GM23248 (cell line): ENCODE measurements around the gene FKBP9. TPM values are rescaled to one million over a fixed set of nuclear protein-coding genes. Genes with fewer than 3 reads are reported as not detected.

Source experiments
- DNase-seq: peaks from one replicate; pipeline ENCODE4 v3.0.0-alpha.2; 2015
- H2AFZ ChIP-seq: fragments of 200-600 bp; sonication (generic); 2 replicates; pipeline ENCODE4 v1.6.1; 2016; ENCODE audit warnings: antibody characterized with exemption
- H3F3A ChIP-seq: fragments of 200-600 bp; sonication (generic); 2 replicates; pipeline ENCODE4 v1.6.1; 2016; ENCODE audit warnings: mild to moderate bottlenecking, antibody characterized with exemption, mixed run types; ENCODE audit not compliant: insufficient read depth
- H3K27ac ChIP-seq: fragments of 200-600 bp; sonication (generic); 2 replicates; pipeline ENCODE4 v1.5.1; 2016; ENCODE audit warnings: mild to moderate bottlenecking
- H3K27me3 ChIP-seq: fragments of 200-600 bp; sonication (generic); replicated peaks from 2 replicates; pipeline ENCODE4 v1.6.1; 2016; ENCODE audit warnings: mild to moderate bottlenecking; ENCODE audit not compliant: insufficient read depth
- H3K36me3 ChIP-seq: fragments of 200-600 bp; sonication (generic); 2 replicates; pipeline ENCODE4 v1.6.1; 2016; ENCODE audit warnings: low read depth, mild to moderate bottlenecking
- H3K4me1 ChIP-seq: fragments of 200-600 bp; sonication (generic); 2 replicates; pipeline ENCODE4 v1.6.1; 2016; ENCODE audit warnings: mild to moderate bottlenecking; ENCODE audit not compliant: insufficient read depth
- H3K4me2 ChIP-seq: fragments of 200-600 bp; sonication (generic); one replicate; pipeline ENCODE4 v1.6.1; 2016; ENCODE audit warnings: mild to moderate bottlenecking; ENCODE audit not compliant: unreplicated experiment
- H3K4me3 ChIP-seq: fragments of 200-600 bp; sonication (generic); 2 replicates; pipeline ENCODE4 v1.5.1; 2016; ENCODE audit warnings: mild to moderate bottlenecking
- H3K79me2 ChIP-seq: fragments of 200-600 bp; sonication (generic); 2 replicates; pipeline ENCODE4 v1.6.1; 2016; ENCODE audit warnings: mild to moderate bottlenecking; ENCODE audit not compliant: insufficient read depth
- H3K9ac ChIP-seq: fragments of 200-600 bp; sonication (generic); 2 replicates; pipeline ENCODE4 v1.6.1; 2016; ENCODE audit warnings: mild to moderate bottlenecking
- H3K9me2 ChIP-seq: fragments of 200-600 bp; sonication (generic); 2 replicates; pipeline ENCODE4 v1.6.1; 2016; ENCODE audit warnings: mixed run types, mild to moderate bottlenecking, moderate library complexity; ENCODE audit not compliant: insufficient read depth
- H3K9me3 ChIP-seq: fragments of 200-600 bp; sonication (generic); one replicate; pipeline ENCODE4 v1.6.1; 2017; ENCODE audit warnings: low read depth
- H4K20me1 ChIP-seq: fragments of 200-600 bp; sonication (generic); 2 replicates; pipeline ENCODE4 v1.6.0; 2016; ENCODE audit not compliant: insufficient read depth
- EZH2 ChIP-seq: fragments of 200-600 bp; sonication (generic); IDR thresholded peaks from 2 replicates; pipeline ENCODE4 v1.6.1; 2018; ENCODE audit warnings: antibody characterized with exemption, mild to moderate bottlenecking; ENCODE audit not compliant: insufficient read depth, poor library complexity, severe bottlenecking
- EZH2phosphoT487 ChIP-seq: fragments of 200-600 bp; sonication (generic); IDR thresholded peaks from 2 replicates; pipeline ENCODE4 v1.6.1; 2018; ENCODE audit warnings: antibody characterized with exemption, moderate library complexity, mild to moderate bottlenecking, low read depth; ENCODE audit not compliant: insufficient read depth
- WGBS, 2 experiments: methylation state at CpG; one replicate each; pipeline ENCODE4 v1.1.6; 2015 to 2017; ENCODE audit warnings: low lambda C conversion rate in 2 of 2, low coverage in 1 of 2; ENCODE audit errors: missing lambda C conversion rate in 2 of 2; 5-methylcytosine and 5-hydroxymethylcytosine counted together
- in situ Hi-C: fragments of 300-500 bp; cut with MboI; formaldehyde crosslinking; loops from 2 replicates; pipeline ENCODE4 v1.15.0; 2020
- polyA plus RNA-seq: library from polyadenylated mRNA; unstranded; fragments of >200 nt; fragmentation: Nextera tagmentation; extraction: Ambion mirVana; gene quantifications from 2 replicates; pipeline ENCODE4 v1.2.1, GENCODE V29; 2016
- total RNA-seq: library from RNA; depleted of rRNA; stranded (reverse); fragments of >200 nt; shearing (Covaris generic); gene quantifications from 2 replicates; pipeline ENCODE4 v1.2.3, GENCODE V29; 2014

Gene FKBP9
- total and polyA plus RNA-seq, 2 experiments from 2014 or later = 350 to 556 TPM

- in situ Hi-C loops = no loop called here
- Histone ChIP-seq H3K9ac (peak overlapping the region; percentile 88), H3K79me2 (peaks cover 40% of the 10 kb centered on the region)
Measured at GRCh38 chr7:32943252-32944030, 13.8 kb upstream of the FKBP9 start.

DNA sequence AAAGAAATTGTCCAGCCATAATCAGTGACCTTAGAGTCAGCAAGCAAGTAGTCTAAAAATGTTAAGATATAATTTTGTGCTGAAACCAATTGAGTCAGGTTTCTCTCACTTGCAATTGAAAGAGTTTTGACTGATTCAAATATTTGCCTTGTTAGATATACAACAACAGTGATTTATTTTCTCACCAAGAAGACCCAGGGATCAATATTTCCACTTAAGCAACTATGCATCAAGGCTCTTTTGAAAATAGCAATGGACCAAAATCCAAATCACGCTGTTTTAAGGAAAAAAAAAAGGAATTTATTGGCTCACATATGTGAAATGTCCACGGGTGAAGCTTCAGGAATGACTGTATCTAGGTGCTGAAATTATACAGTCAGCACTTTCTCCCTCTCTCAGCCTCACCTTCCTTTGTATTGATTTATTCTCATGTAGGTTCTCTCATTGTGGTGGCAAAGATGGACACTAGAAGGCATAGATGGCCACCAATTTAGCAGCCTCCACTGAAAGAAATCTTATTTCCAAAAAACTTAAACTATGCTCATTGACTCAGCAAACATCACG lies 9.7 kb upstream of the FKBP9 start:
- no peaks in the 10 kb centered on the region for H3K27me3 ChIP-seq
- no peak for DNase-seq
- peaks cover 6% of the 10 kb centered on the region; the same call in 1 of the 2 replicates for H3F3A ChIP-seq
- no peaks in the 10 kb centered on the region for H3K4me1 ChIP-seq
- no peak overlapping the region for H3K4me2 ChIP-seq
- H3K79me2 ChIP-seq = no peaks in the 10 kb centered on the region
- no peaks in the 10 kb centered on the region for H3K9me2 ChIP-seq
- no peak overlapping the region for H3K9ac ChIP-seq
- H3K27ac ChIP-seq = no peak overlapping the region
- TF ChIP-seq EZH2 (no peak), EZH2phosphoT487 (no peak)
- no peaks in the 10 kb centered on the region for H3K36me3 ChIP-seq
- H3K9me3 ChIP-seq = no peaks in the 10 kb centered on the region
- H3K4me3 ChIP-seq = no peak overlapping the region
- in situ Hi-C loops = no loop called here
- no peak overlapping the region for H2AFZ ChIP-seq
- 72 to 73% methylated on average over 3 of the region's 3 CpGs for WGBS, 2 experiments
- H4K20me1 ChIP-seq = no peaks in the 10 kb centered on the region

More at GRCh38 chr7:32943252-32944030, 13.8 kb upstream of the FKBP9 start:
- TF ChIP-seq EZH2phosphoT487 (no peak), EZH2 (no peak)
- Histone ChIP-seq H3K4me3 (peak overlapping the region; percentile 92), H3F3A (peaks cover 22% of the 10 kb centered on the region), H3K4me2 (peak overlapping the region; percentile 97), H3K27me3 (no peaks in the 10 kb centered on the region), H3K9me3 (no peaks in the 10 kb centered on the region), H3K9me2 (no peaks in the 10 kb centered on the region), H2AFZ (peak overlapping the region; percentile 57; the same call in 1 of the 2 replicates), H3K36me3 (no peaks in the 10 kb centered on the region), H3K4me1 (no peaks in the 10 kb centered on the region), H4K20me1 (no peaks in the 10 kb centered on the region), H3K27ac (peak overlapping the region; percentile 74)
- no peak for DNase-seq
- WGBS, 2 experiments = 8% methylated on average over 6 of the region's 6 CpGs

DNA sequence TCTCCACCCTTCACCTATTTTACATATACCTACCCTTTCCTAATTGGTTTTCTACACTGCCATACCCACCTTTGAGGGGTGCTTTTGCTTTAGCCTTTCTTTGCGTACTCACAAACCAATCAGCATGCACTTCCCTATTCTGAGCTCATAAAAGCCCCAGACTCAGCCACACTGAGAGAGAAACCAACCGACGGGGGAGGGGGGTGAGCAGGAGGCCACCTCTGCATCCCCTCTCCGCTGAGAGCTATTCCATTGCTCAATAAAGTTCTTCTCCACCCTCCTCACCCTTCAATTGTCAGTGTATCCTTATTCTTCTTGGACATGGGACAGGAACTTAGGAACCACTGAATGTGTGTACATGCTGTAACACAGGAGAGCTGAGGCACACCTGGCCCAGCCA lies 9.0 kb upstream of the FKBP9 start:
- H2AFZ ChIP-seq = no peak overlapping the region
- H3K9me2 ChIP-seq = no peaks in the 10 kb centered on the region
- H3F3A ChIP-seq = peaks cover 6% of the 10 kb centered on the region; the same call in 1 of the 2 replicates
- 82 to 84% methylated on average over 4 of the region's 4 CpGs for WGBS, 2 experiments
- TF ChIP-seq EZH2 (no peak), EZH2phosphoT487 (no peak)
- no peak overlapping the region for H3K27ac ChIP-seq
- no peaks in the 10 kb centered on the region for H4K20me1 ChIP-seq
- DNase-seq = no peak
- H3K4me1 ChIP-seq = no peaks in the 10 kb centered on the region
- H3K9ac ChIP-seq = no peak overlapping the region
- in situ Hi-C loops = no loop called here
- no peak overlapping the region for H3K4me3 ChIP-seq
- H3K4me2 ChIP-seq = no peak overlapping the region
- no peaks in the 10 kb centered on the region for H3K27me3 ChIP-seq
- no peaks in the 10 kb centered on the region for H3K79me2 ChIP-seq
- H3K36me3 ChIP-seq = no peaks in the 10 kb centered on the region
- H3K9me3 ChIP-seq = no peaks in the 10 kb centered on the region

- no peak for DNase-seq
- Histone ChIP-seq H4K20me1 (no peaks in the 10 kb centered on the region), H3K4me3 (no peak overlapping the region), H3K79me2 (peaks cover 8% of the 10 kb centered on the region; the same call in 1 of the 2 replicates), H3K9ac (no peak overlapping the region), H3K4me2 (no peak overlapping the region), H3K9me2 (no peaks in the 10 kb centered on the region), H3K27ac (no peak overlapping the region), H2AFZ (no peak overlapping the region), H3K27me3 (no peaks in the 10 kb centered on the region), H3F3A (0 out of 2 replicates have a peak, but pooled peaks cover 7% of the 10 kb centered on the region), H3K36me3 (no peaks in the 10 kb centered on the region), H3K9me3 (no peaks in the 10 kb centered on the region), H3K4me1 (peaks cover 6% of the 10 kb centered on the region; the same call in 1 of the 2 replicates)
- TF ChIP-seq EZH2 (no peak), EZH2phosphoT487 (no peak)
- 100% methylated on average over 1 of the region's 1 CpG for WGBS, 2 experiments
- in situ Hi-C loops = no loop called here
Measured at GRCh38 chr7:32952876-32953275, 4.4 kb upstream of the FKBP9 start.
